K562 (cell line): ENCODE results near the gene YIPF1. TPM values are rescaled to one million over a fixed set of nuclear protein-coding genes. Genes with fewer than 3 reads are reported as not detected.

Experiments
- ATAC-seq: fragments of 200-7000 bp; cut with Tn5 transposase; 3 replicates; pipeline ENCODE4 v1.9.1; 2020; ENCODE audit warnings: moderate library complexity
- BruUV-seq: library from RNA; stranded (reverse); fragments of 400-500 nt; replicated peaks from 2 replicates; lab custom pipeline; 2021; lab: Mats Ljungman, UMichigan
- CTCF ChIA-PET: fragments of 300-600 bp; formaldehyde crosslinking; extraction: SDS; loops from one replicate; lab custom pipeline; 2021; ENCODE audit warnings: low intra/inter-chr PET ratio; lab: Yijun Ruan, JAX
- POLR2A ChIA-PET: fragments of 300-600, 350-650 bp; sonication (Branson Sonifier 250); formaldehyde crosslinking; extraction: SDS; loops from one replicate; lab custom pipeline; 2021; ENCODE audit warnings: antibody characterized with exemption, inconsistent platforms; lab: Yijun Ruan, JAX
- DNase-seq, 4 experiments: peaks; one replicate each; pipeline versions ENCODE4 v3.0.0 to v3.0.0-alpha.2; 2011 to 2018; ENCODE audit warnings: low spot score in 3 of 4, mixed read lengths in 3 of 4; ENCODE audit errors: extremely low read depth in 1 of 4
- FAIRE-seq: peaks from 2 replicates; lab custom pipeline; 2011; peaks lifted over from hg19 to GRCh38; lab: Jason Lieb, UNC
- H2AFZ ChIP-seq: 2 replicates; pipeline ENCODE4 v1.6.0; 2011; ENCODE audit warnings: low read depth, low read length, control low read depth, inconsistent platforms
- H3K27ac ChIP-seq: fragments of 200-600 bp; 3 replicates; pipeline ENCODE4 v1.8.0; 2011; ENCODE audit warnings: low read depth, mild to moderate bottlenecking, control low read depth, inconsistent platforms, low read length, moderate library complexity, mixed read lengths; ENCODE audit errors: extremely low read depth
- H3K27me3 ChIP-seq, 2 experiments: fragments of 300-600 bp in 1 of 2; 2 replicates in 1 of 2; 3 replicates in 1 of 2; pipeline versions ENCODE4 v1.6.0 to v1.8.0; 2011; ENCODE audit warnings: inconsistent platforms in 2 of 2, low read length in 2 of 2, mild to moderate bottlenecking in 1 of 2, mixed read lengths in 1 of 2, moderate library complexity in 1 of 2; ENCODE audit not compliant: control insufficient read depth in 2 of 2, insufficient read depth in 2 of 2
- H3K36me3 ChIP-seq: fragments of 300-600 bp; 3 replicates; pipeline ENCODE4 v1.8.0; 2011; ENCODE audit warnings: mild to moderate bottlenecking, low read length, inconsistent platforms; ENCODE audit not compliant: control insufficient read depth, insufficient read depth
- H3K4me1 ChIP-seq, 2 experiments: fragments of 200-600 bp in 1 of 2; replicated peaks in 1 of 2; 2 replicates in 1 of 2; 3 replicates in 1 of 2; pipeline versions ENCODE4 v1.5.1 to v1.8.0; 2011; ENCODE audit warnings: inconsistent platforms in 2 of 2, low read length in 2 of 2, mild to moderate bottlenecking in 1 of 2, mixed read lengths in 1 of 2, moderate library complexity in 1 of 2; ENCODE audit not compliant: control insufficient read depth in 2 of 2, insufficient read depth in 2 of 2
- H3K4me2 ChIP-seq: 2 replicates; pipeline ENCODE4 v1.6.1; 2011; ENCODE audit warnings: low read length, control low read depth, inconsistent platforms, mixed read lengths; ENCODE audit not compliant: insufficient read depth
- H3K4me3 ChIP-seq: fragments of 200-600 bp; sonication (generic), shearing (Covaris generic); 2 replicates; pipeline ENCODE4 v1.5.1; 2016; ENCODE audit warnings: control low read depth, inconsistent platforms
- H3K79me2 ChIP-seq: fragments of 200-600 bp; 3 replicates; pipeline ENCODE4 v1.8.0; 2011; ENCODE audit warnings: low read length, inconsistent platforms; ENCODE audit not compliant: control insufficient read depth, insufficient read depth
- H3K9ac ChIP-seq, 2 experiments: 2 replicates each; pipeline versions ENCODE4 v1.6.0 to v1.6.1; 2011; ENCODE audit warnings: low read depth in 2 of 2, low read length in 2 of 2, control low read depth in 1 of 2, inconsistent platforms in 1 of 2, mild to moderate bottlenecking in 1 of 2, mixed read lengths in 1 of 2; ENCODE audit not compliant: insufficient read depth in 1 of 2
- H3K9me1 ChIP-seq: one replicate; pipeline ENCODE4 v1.6.0; 2011; ENCODE audit warnings: inconsistent platforms, mild to moderate bottlenecking, low read length, moderate library complexity; ENCODE audit not compliant: control insufficient read depth, insufficient read depth
- H3K9me3 ChIP-seq: replicated peaks from 2 replicates; pipeline ENCODE4 v1.5.1; 2011; ENCODE audit warnings: low read depth, low read length, inconsistent platforms; ENCODE audit not compliant: control insufficient read depth, insufficient read depth
- H4K20me1 ChIP-seq: replicated peaks from 2 replicates; pipeline ENCODE4 v1.6.1; 2011; ENCODE audit warnings: low read length, inconsistent platforms, mixed read lengths; ENCODE audit not compliant: control insufficient read depth, insufficient read depth
- HEY1 ChIP-seq: fragments of 250-450 bp; sonication (Bioruptor Pico); IDR thresholded peaks from 2 replicates; pipeline ENCODE4 v1.5.0; 2020; ENCODE audit warnings: mild to moderate bottlenecking, moderate library complexity, borderline replicate concordance
- HNRNPLL ChIP-seq: fragments of 200-400 bp; formaldehyde crosslinking; IDR thresholded peaks from 2 replicates; pipeline ENCODE4 v1.6.1; 2017; ENCODE audit warnings: low read length, low read depth, mild to moderate bottlenecking; ENCODE audit not compliant: poor library complexity, severe bottlenecking
- NFRKB ChIP-seq: fragments of 450-650 bp; IDR thresholded peaks from 2 replicates; pipeline ENCODE4 v1.6.1; 2016; ENCODE audit warnings: low read depth
- ZNF212 ChIP-seq: fragments of 450-650 bp; formaldehyde crosslinking; IDR thresholded peaks from 2 replicates; pipeline ENCODE4 v1.4.0; 2020; ENCODE audit warnings: mild to moderate bottlenecking
- WGBS: fragments of 100-300 bp; shearing (Covaris generic); methylation state at CpG from one replicate; pipeline ENCODE4 v1.1.6; 2016; ENCODE audit warnings: low coverage, mixed read lengths; ENCODE audit not compliant: insufficient coverage; ENCODE audit errors: missing lambda C conversion rate; 5-methylcytosine and 5-hydroxymethylcytosine counted together
- in situ Hi-C: fragments of 300-500 bp; cut with MboI; formaldehyde crosslinking; loops from 4 replicates; pipeline ENCODE4 v1.15.0; 2018; ENCODE audit warnings: inconsistent platforms, mixed read lengths
- intact Hi-C: fragments of 100-400 bp; cut with micrococcal nuclease; formaldehyde crosslinking; loops from 2 replicates; pipeline ENCODE4 v1.14.2; 2022
- polyA plus RNA-seq, 8 experiments: library from polyadenylated mRNA; depleted of rRNA in 4 of 8; stranded (reverse) in 5 of 8; unstranded in 3 of 8; fragments of >200 nt; fragmentation: Nextera tagmentation in 2 of 8; fragmentation: Illumina TruSeq in 1 of 8; extraction: Ambion mirVana in 2 of 8; extraction: Trizol in 1 of 8; gene quantifications; 2 replicates each; pipeline versions ENCODE4 v1.2.1 to v1.2.3, GENCODE V29; 2011 to 2014; ENCODE audit warnings: inconsistent platforms in 1 of 8, missing spikeins in 1 of 8
- total RNA-seq, 7 experiments: library from RNA; depleted of rRNA in 6 of 7; stranded (reverse); fragments of >200 nt in 6 of 7; fragmentation: Illumina TruSeq in 2 of 7; extraction: Trizol in 2 of 7; gene quantifications; 2 replicates each; pipeline versions ENCODE4 v1.2.1 to v1.2.3, GENCODE V29; 2011 to 2021; ENCODE audit warnings: low replicate concordance in 1 of 7
- TF ChIP-seq, protein P1 (sequence below): IDR thresholded peaks from 3 replicates; pipeline ENCODE4 v1.6.1; 2011; ENCODE audit warnings: borderline replicate concordance, mild to moderate bottlenecking, moderate library complexity; ENCODE audit not compliant: insufficient read length; ENCODE audit errors: extremely low read depth
- TF ChIP-seq, protein P2 (sequence below), 2 experiments: fragments of 250-450 bp in 1 of 2; fragments of 450-650 bp in 1 of 2; sonication (Bioruptor Pico) in 1 of 2; IDR thresholded peaks; 2 replicates each; pipeline versions ENCODE4 v1.6.1 to v1.8.0; 2016 to 2021; ENCODE audit warnings: mild to moderate bottlenecking in 2 of 2, moderate library complexity in 2 of 2, missing compliant biosample characterization in 1 of 2, missing genetic modification characterization in 1 of 2

YIPF1 gene
- total and polyA plus RNA-seq, 9 of the 15 experiments (the other 6 are each of a cell fraction or from before 2014, with no cell fraction given) = 11.5 to 37.5 (median 19.2) TPM

DNA sequence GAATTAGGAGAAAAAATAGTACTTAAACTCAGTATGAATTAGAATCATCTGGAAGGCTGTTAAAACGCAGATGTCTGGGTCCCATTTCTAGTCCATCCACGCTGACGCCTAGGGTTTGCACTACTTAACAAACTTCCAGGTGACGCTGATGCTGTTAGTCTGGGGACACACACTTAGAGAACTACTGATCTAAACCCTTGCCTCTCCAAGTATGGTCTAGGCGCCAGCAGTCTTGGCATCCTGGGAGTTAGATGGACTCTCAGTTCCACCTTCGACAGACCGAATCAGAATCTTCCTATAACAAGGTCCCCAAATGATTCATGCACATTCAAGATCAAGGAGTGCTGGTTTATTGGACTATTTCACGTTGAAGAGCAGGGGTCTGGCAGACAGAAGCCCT lies 15.9 kb upstream of the YIPF1 start:
- 74% methylated on average over 8 of the region's 8 CpGs for WGBS
- Histone ChIP-seq H3K4me1 (no peaks in the 10 kb centered on the region), H3K4me2 (no peak overlapping the region), H3K4me3 (no peak overlapping the region), H3K36me3 (no peaks in the 10 kb centered on the region), H3K9ac (no peak overlapping the region), H4K20me1 (0 out of 2 replicates have a peak, but pooled peaks cover 4% of the 10 kb centered on the region), H3K27ac (no peak overlapping the region), H3K9me1 (no peaks in the 10 kb centered on the region), H3K79me2 (no peaks in the 10 kb centered on the region), H3K27me3 (no peaks in the 10 kb centered on the region), H2AFZ (no peak overlapping the region), H3K9me3 (no peaks in the 10 kb centered on the region)
- in situ Hi-C loops (no loop called here), intact Hi-C loops (no loop called here)
- BruUV-seq = no TSS peak
- POLR2A ChIA-PET = no interaction called here
- FAIRE-seq (no peak), DNase-seq (no peak), ATAC-seq (no peak)
- CTCF ChIA-PET = no interaction called here
- TF ChIP-seq NFRKB = no peak
- TF ChIP-seq HNRNPLL = no peak
- TF ChIP-seq, protein P1, sequence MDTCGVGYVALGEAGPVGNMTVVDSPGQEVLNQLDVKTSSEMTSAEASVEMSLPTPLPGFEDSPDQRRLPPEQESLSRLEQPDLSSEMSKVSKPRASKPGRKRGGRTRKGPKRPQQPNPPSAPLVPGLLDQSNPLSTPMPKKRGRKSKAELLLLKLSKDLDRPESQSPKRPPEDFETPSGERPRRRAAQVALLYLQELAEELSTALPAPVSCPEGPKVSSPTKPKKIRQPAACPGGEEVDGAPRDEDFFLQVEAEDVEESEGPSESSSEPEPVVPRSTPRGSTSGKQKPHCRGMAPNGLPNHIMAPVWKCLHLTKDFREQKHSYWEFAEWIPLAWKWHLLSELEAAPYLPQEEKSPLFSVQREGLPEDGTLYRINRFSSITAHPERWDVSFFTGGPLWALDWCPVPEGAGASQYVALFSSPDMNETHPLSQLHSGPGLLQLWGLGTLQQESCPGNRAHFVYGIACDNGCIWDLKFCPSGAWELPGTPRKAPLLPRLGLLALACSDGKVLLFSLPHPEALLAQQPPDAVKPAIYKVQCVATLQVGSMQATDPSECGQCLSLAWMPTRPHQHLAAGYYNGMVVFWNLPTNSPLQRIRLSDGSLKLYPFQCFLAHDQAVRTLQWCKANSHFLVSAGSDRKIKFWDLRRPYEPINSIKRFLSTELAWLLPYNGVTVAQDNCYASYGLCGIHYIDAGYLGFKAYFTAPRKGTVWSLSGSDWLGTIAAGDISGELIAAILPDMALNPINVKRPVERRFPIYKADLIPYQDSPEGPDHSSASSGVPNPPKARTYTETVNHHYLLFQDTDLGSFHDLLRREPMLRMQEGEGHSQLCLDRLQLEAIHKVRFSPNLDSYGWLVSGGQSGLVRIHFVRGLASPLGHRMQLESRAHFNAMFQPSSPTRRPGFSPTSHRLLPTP = no peak
- no peak for TF ChIP-seq HEY1
- TF ChIP-seq ZNF212 (CRISPR knock-in tag) = no peak
- TF ChIP-seq, protein P2, sequence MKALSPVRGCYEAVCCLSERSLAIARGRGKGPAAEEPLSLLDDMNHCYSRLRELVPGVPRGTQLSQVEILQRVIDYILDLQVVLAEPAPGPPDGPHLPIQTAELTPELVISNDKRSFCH (CRISPR knock-in tag; IDR thresholded peaks at IDR 0.05) = no peak
- TF ChIP-seq, protein P2 (tag; IDR thresholded peaks at IDR 0.05) = no peak
